ENCODE measurements around the gene TIMM13.
"Not testable (repeated sequence)": the region's sequence is repeated elsewhere in the genome, so short reads cannot be mapped to it uniquely, and the experiment has no call there.

- not testable (repeated sequence) for TF ChIP-seq CTCF, POLR2A (IDR thresholded peaks at IDR 0.05)
Observed at GRCh38 chr19:2458776-2459175, 31.4 kb upstream of the TIMM13 start.

Measured in vagina (tissue), 2 donors.